Stimulated activated naive CD8-positive, alpha-beta T cell treated with anti-CD3 and anti-CD28 coated beads, Interleukin-15, Interleukin-2, amounts not matched to agents 100 U/mL and 50 U/mL, for 24 hours (primary cell): ENCODE measurements around the gene PLD5.
"Not testable (repeated sequence)": the region's sequence is repeated elsewhere in the genome, so short reads cannot be mapped to it uniquely, and the experiment has no call there.

ENCODE experiments used
- ATAC-seq: fragments of 150-1000 bp; cut with Tn5 transposase; one replicate; pipeline ENCODE4 v1.10.0; 2021
- DNase-seq: peaks from one replicate; pipeline ENCODE4 v3.0.0; 2021

Gene PLD5

GRCh38 chr1:242276769-242277168 is 247.7 kb downstream of the PLD5 start:
- ATAC-seq, DNase-seq: not testable (repeated sequence)

DNA sequence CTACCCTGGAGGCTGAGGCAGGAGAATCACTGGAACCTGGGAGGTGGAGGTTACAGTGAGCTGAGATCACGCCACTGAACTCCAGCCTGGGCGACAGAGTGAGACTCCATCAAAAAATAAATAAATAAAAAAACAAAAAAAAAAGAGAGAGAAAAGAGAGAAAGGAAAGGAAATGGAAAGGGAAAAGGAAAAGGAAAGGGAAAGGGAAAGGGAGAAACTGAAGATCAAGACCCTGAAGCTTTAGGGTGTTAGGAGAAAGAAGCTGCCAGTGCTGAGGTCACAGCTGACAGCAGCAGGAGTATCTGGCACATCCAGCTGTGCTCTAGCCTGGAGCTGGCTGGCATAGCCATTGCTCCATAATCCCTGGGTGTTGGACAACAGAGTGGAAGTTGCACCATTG is 257.5 kb downstream of the PLD5 start:
- ATAC-seq, DNase-seq: not testable (repeated sequence)

DNA sequence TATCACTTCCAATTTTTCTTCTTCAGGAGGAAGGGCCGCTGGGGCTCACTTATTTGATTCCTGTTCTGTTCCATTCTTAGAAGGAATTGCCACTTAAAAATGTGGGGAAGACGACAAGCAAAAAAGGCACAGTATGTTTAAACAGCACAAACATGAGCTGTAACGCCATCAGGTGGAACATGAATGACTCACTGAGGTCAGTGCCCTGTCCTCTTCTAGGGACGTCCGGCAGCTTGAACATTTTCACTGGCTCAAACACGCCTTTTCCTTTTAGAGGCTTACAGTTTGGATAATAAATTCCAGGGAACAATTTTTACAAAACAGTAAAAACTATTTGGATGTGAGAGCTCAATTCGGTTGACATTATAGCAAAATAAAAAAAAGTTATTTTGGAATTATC is 260.1 kb downstream of the PLD5 start:
- not testable (repeated sequence) for ATAC-seq, DNase-seq

GRCh38 chr1:242245255-242245654 is 279.2 kb downstream of the PLD5 start:
- DNase-seq (no peak), ATAC-seq (no peak)

- DNase-seq (no peak), ATAC-seq (no peak)
Observed at GRCh38 chr1:242243472-242243871, 281.0 kb downstream of the PLD5 start.

GRCh38 chr1:242242983-242243382 is 281.5 kb downstream of the PLD5 start:
- DNase-seq = no peak

GRCh38 chr1:242241936-242242335 is 282.6 kb downstream of the PLD5 start:
- DNase-seq (no peak), ATAC-seq (no peak)

More at GRCh38 chr1:242242983-242243382, 281.5 kb downstream of the PLD5 start:
- ATAC-seq = no peak

DNA sequence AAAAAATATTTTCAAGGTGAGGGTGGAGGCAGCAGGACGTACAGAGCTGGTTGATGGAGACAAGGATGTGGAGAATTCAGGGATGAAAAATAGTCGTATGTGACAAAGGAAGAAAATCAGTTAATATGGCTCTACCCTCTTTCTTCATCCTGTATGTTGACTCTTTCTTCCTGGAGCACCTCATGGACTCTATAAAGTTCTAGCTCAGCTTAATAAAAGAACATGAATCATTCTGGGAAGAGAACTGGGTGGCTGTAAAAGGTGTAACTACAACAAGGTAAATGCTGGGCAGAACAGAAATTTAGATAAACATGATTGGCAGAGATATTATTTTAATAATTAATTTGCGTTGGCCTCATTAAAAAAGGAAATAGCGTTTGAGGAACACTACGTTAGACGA is 283.8 kb downstream of the PLD5 start:
- no peak for ATAC-seq
- no peak for DNase-seq

- DNase-seq (no peak), ATAC-seq (no peak)
Observed at GRCh38 chr1:242240077-242240476, 284.4 kb downstream of the PLD5 start.

- DNase-seq (no peak), ATAC-seq (no peak)
Observed at GRCh38 chr1:242239398-242239797, 285.1 kb downstream of the PLD5 start.

DNA sequence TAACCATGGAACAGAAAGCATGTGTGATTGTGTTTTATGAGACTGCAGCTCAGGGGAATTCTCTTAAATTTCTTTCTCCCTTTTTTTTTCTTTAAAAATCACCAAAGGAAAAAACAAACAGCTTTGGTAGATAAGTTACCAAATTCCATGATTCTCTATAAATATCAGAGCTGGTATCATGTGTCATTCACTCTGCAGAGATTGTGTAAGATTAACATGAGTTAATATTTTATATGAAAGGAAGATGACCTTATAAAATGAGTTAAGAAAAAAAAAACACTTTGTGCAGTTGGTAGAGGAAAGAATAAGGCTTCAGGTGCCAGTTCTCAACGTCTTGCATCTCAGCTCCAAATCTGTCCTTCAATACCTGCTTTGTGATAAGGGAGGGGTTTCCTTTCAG is 287.4 kb downstream of the PLD5 start:
- ATAC-seq (no peak), DNase-seq (no peak)

GRCh38 chr1:242228991-242229390 is 295.5 kb downstream of the PLD5 start:
- DNase-seq (no peak), ATAC-seq (no peak)

DNA sequence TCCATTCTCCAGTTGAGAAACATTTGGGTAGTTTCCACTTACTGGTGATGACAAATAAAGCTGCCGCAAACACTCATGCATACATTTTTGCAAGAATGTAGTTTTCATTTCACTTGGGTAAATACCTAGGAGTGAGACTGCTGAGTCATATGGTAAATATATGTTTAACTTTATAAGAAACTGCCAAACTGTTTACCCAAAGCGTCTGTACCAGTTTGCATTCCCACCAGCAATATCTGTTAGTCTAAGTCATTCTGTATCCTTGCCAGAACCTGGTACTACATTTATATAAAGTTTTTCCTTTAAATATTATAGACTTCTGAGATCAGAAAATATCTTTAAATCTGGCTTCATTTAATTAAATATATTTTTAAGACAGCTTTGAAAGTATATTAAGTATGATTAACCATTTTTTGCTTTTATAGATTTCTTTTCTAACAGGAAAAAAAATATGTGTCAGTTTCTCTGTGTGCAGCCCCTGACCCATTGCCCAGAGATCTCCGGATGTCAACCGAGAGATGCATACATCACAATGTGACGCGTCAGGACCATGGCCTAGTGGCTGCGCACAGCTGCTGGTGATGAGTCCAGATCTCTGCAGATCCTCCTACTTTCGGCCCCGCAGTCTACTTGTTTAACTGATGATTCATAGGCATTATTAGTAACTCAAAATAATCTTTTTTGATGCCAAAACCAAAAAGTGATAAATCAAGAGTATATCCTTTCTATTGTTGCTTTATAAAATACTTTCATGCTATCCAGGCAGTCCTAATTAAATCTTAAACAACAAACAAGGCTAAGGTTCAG is 298.5 kb downstream of the PLD5 start:
- ATAC-seq (no peak), DNase-seq (no peak)

- not testable (repeated sequence) for ATAC-seq, DNase-seq
Observed at GRCh38 chr1:242224878-242225766, 299.4 kb downstream of the PLD5 start.

DNA sequence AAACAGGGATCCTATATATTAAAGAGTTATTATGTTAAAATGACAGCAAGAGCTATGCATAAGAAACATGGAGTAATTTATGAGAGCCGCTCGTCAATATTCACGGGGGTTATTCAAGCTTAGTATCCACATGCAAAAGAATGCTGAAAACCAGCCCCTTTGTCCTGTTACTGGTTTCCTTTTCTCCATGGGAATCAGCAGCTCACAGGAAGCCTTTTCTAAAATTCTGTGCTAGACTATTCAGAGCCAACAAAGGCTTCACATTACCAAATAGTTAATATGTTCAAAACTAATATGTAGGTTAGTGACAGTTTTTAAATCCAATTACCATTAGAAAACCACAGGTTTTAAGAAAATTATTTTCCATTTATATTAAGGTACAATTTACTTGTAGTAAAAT is 300.0 kb downstream of the PLD5 start:
- DNase-seq = no peak
- no peak for ATAC-seq

GRCh38 chr1:242219905-242220304 is 304.6 kb downstream of the PLD5 start:
- no peak for DNase-seq
- ATAC-seq = no peak

- no peak for ATAC-seq
- no peak for DNase-seq
Observed at GRCh38 chr1:242219298-242219901, 305.1 kb downstream of the PLD5 start.

DNA sequence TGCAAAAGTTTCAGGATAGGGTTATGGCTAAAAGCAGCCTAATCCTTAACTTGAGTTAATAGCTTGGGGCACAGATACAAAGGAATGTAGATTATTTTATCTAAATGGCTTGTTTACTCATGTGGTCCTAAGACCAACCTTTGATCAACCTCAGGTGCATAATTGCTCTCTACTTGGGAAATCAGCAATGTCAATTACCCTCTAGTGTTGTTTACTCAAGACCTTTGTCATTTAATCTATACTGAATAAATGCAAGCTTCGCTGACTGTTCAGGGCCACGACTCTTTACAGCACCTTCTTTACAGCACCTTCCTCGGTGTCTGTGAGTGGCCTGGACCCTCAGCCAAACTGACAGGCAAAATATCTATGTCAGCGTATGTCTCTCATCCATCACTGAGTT is 308.1 kb downstream of the PLD5 start:
- no peak for DNase-seq
- ATAC-seq = no peak

DNA sequence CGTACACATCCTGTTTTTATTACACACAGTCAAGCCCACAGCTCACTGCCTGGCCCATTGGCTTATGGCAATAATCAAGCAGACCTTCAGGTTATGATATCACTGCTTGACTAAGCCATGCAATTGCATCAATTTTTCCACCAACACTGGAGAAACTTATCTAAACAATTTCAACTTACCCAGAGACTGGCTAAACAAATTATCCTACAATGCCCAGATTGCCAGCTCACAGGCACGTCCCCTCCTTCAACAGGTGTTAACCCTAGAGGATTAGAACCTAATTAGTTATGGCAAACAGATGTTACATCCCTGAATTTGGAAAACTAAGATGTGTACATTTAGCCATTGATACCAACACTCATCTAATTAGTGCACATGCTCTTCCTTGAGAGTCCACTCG is 310.0 kb downstream of the PLD5 start:
- ATAC-seq, DNase-seq: not testable (repeated sequence)

DNA sequence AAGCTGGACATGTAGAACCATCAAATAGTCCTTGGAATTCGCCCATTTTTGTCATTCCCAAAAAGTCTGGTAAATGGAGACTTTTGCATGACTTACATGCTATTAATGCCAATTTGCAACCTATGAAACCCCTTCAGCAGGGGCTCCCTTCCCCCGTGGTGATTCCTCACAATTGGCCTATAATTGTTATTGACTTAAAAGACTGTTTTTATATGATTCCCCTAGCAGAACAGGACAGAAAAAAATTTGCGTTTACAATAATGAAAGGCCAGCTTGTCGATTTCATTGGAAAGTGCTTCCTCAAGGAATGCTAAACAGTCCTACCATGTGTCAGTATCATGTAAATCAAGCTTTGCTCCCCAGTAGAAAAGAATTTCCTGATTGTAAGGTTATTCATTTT is 311.5 kb downstream of the PLD5 start:
- ATAC-seq, DNase-seq: not testable (repeated sequence)

GRCh38 chr1:242212401-242212800 is 312.1 kb downstream of the PLD5 start:
- ATAC-seq = no peak
- no peak for DNase-seq

DNA sequence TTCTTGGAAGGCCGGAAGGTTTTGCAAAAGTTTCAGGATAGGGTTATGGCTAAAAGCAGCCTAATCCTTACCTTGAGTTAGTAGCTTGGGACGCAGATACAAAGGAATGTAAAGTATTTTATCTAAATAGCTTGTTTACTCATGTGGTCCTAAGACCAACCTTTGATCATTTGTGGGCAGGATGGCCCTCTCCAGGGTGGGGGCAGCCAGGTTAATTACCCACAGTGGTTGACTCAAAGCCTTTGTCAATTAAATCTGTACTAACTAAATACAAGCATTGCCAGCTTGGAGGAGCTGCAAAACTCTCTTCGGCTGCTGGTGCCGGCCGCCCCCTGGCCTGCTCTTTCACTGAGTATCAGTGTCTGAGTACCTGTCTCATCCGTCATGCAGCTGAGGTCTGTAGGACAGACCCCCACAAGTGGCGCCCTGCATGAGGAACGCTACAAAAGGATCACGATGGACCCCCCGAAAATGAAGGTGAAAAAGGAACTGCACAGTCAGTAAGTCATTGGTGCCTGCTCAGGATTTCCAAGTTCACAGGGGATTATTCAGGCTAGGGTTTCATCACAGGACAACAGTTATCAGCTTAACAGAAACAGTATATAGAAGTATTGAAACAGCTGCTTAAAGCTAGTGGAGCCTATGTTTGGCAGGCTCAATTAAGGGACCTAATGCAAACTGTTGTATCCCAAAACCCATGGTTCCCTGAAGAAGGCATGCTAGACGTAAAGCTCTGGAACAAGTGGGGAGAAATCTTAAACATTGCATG is 313.1 kb downstream of the PLD5 start:
- ATAC-seq (no peak), DNase-seq (no peak)
